ENCODE measurements around the gene C8B. TPM values are rescaled to one million over a fixed set of nuclear protein-coding genes. Genes with fewer than 3 reads are reported as not detected.

The C8B gene
- total and polyA plus RNA-seq, 12 donors = not detected

GRCh38 chr1:56922507-56922906 is 43.3 kb downstream of the C8B start:
- TF ChIP-seq CTCF (IDR thresholded peaks at IDR 0.05) = no peak
- no peaks in the 10 kb centered on the region for H3K9me3 ChIP-seq
- ATAC-seq (no peak), DNase-seq (no peak)
- WGBS, 2 donors = 92 to 94% methylated on average over 1 of the region's 1 CpG
- intact Hi-C loops (cut with DNase I) = no loop called here
- H3K27ac ChIP-seq = no peak overlapping the region
- no peaks in the 10 kb centered on the region for H3K36me3 ChIP-seq
- no peak overlapping the region for H3K4me3 ChIP-seq
- no peaks in the 10 kb centered on the region for H3K27me3 ChIP-seq
- H3K4me1 ChIP-seq = no peaks in the 10 kb centered on the region

GRCh38 chr1:56922070-56922469 is 43.7 kb downstream of the C8B start:
- Histone ChIP-seq H3K36me3 (no peaks in the 10 kb centered on the region), H3K9me3 (no peaks in the 10 kb centered on the region), H3K27me3 (no peaks in the 10 kb centered on the region), H3K4me3 (no peak overlapping the region), H3K27ac (no peak overlapping the region), H3K4me1 (no peaks in the 10 kb centered on the region)
- DNase-seq (no peak), ATAC-seq (no peak)
- no peak for TF ChIP-seq CTCF (IDR thresholded peaks at IDR 0.05)
- intact Hi-C loops (cut with DNase I) = no loop called here
- 68 to 89% methylated on average over 4 of the region's 4 CpGs for WGBS, 2 donors

- Histone ChIP-seq H3K27ac (no peak overlapping the region), H3K4me1 (no peaks in the 10 kb centered on the region), H3K4me3 (no peak overlapping the region), H3K9me3 (no peaks in the 10 kb centered on the region), H3K27me3 (no peaks in the 10 kb centered on the region), H3K36me3 (no peaks in the 10 kb centered on the region)
- 24 to 33% methylated on average over 1 of the region's 1 CpG for WGBS, 2 donors
- intact Hi-C loops (cut with DNase I) = no loop called here
- ATAC-seq (no peak), DNase-seq (no peak)
- TF ChIP-seq CTCF (IDR thresholded peaks at IDR 0.05) = no peak
Measured at GRCh38 chr1:56921479-56921878, 44.3 kb downstream of the C8B start.

GRCh38 chr1:56920591-56921001 is 45.2 kb downstream of the C8B start:
- WGBS, 2 donors = 60 to 72% methylated on average over 2 of the region's 2 CpGs
- DNase-seq (no peak), ATAC-seq (peak in 1 of 8 donors; percentile 49)
- intact Hi-C loops (cut with DNase I) = no loop called here
- no peaks in the 10 kb centered on the region for H3K9me3 ChIP-seq
- no peak overlapping the region for H3K27ac ChIP-seq
- H3K4me3 ChIP-seq = no peak overlapping the region
- no peak for TF ChIP-seq CTCF (IDR thresholded peaks at IDR 0.05)
- no peaks in the 10 kb centered on the region for H3K36me3 ChIP-seq
- H3K4me1 ChIP-seq = peaks cover 0 to 7% (median 0%) of the 10 kb centered on the region in 9 donors
- no peaks in the 10 kb centered on the region for H3K27me3 ChIP-seq

Data from heart right ventricle (tissue), 16 donors.